Measurements from ENCODE around the gene TMEM11. TPM values are rescaled to one million over a fixed set of nuclear protein-coding genes. Genes with fewer than 3 reads are reported as not detected.

Gene TMEM11
- total and polyA plus RNA-seq, 2 of the 8 experiments (the other 6 are each of a cell fraction or from before 2014, with no cell fraction given): 33.3 to 90.4 TPM

- POLR2A ChIA-PET (ENCODE audit: partially characterized antibody): no interaction called here
- no peak overlapping the region for H2AK5ac ChIP-seq (ENCODE audit: low read depth, low read length)
- no peaks in the 10 kb centered on the region for H3K9me3 ChIP-seq (ENCODE audit: insufficient read depth in 2 of 2, low read depth in 1 of 2, low read length in 1 of 2)
- no peak overlapping the region for H3K9ac ChIP-seq (replicated peaks in 1 of 4; ENCODE audit: extremely low read depth in 1 of 4, low read depth in 3 of 4, low read length in 3 of 4)
- H2BK12ac ChIP-seq (ENCODE audit: low read depth, low read length): no peak overlapping the region
- no peak overlapping the region for H4K5ac ChIP-seq (ENCODE audit: insufficient read length, low read depth, low read length)
- H3K14ac ChIP-seq (ENCODE audit: insufficient read length): no peak overlapping the region
- no peak overlapping the region for H2BK5ac ChIP-seq (ENCODE audit: low read depth, low read length)
- no peak overlapping the region for H3K23ac ChIP-seq (ENCODE audit: insufficient read length)
- H3K27ac ChIP-seq (ENCODE audit: low read depth, low read length): no peak overlapping the region
- CTCF ChIA-PET (ENCODE audit: partially characterized antibody): interaction anchor here (1.0 to 1.2 kb wide), 2 partner anchors 17 to 114 kb away, joined by 3 to 4 read pairs; no protein-coding TSS in a partner anchor
- peaks cover 3 to 18% (median 13%) of the 10 kb centered on the region in 4 experiments for H3K4me1 ChIP-seq (replicated peaks in 1 of 4; ENCODE audit: control insufficient read depth in 3 of 4, insufficient read depth in 4 of 4, low read length in 3 of 4)
- H2BK20ac ChIP-seq (ENCODE audit: low read length): no peak overlapping the region
- H3K4me2 ChIP-seq (ENCODE audit: insufficient read depth in 1 of 2, low read depth in 2 of 2, low read length in 2 of 2): no peak overlapping the region
- H4K20me1 ChIP-seq (replicated peaks in 1 of 2; ENCODE audit: control insufficient read depth in 1 of 2, insufficient read depth in 2 of 2, low read length in 2 of 2): peaks cover 0 to 4% of the 10 kb centered on the region in 2 experiments
- WGBS, 2 experiments (ENCODE audit: extremely low coverage in 1 of 2, insufficient coverage in 1 of 2, insufficient read length in 1 of 2, insufficient replicate concordance in 2 of 2, low coverage in 1 of 2, low lambda C conversion rate in 2 of 2, missing lambda C conversion rate in 1 of 2): 89% methylated on average over 26 of the region's 26 CpGs; no CpG with 5 or more reads in 1 of the 2 experiments
- H3K27me3 ChIP-seq (replicated peaks in 1 of 4; ENCODE audit: control insufficient read depth in 3 of 4, extremely low read depth in 1 of 4, insufficient read depth in 3 of 4, low read length in 3 of 4): no peaks in the 10 kb centered on the region
- H3K79me1 ChIP-seq (ENCODE audit: low read depth, low read length): peaks cover 5% of the 10 kb centered on the region
- H3K18ac ChIP-seq (ENCODE audit: extremely low read depth, low read length): no peak overlapping the region
- H3K4ac ChIP-seq (replicated peaks; ENCODE audit: insufficient read length, low read depth, low read length): no peak overlapping the region
- no peaks in the 10 kb centered on the region for H3K36me3 ChIP-seq (ENCODE audit: control insufficient read depth in 2 of 4, insufficient read depth in 4 of 4, low read length in 3 of 4)
- no peaks in the 10 kb centered on the region; the same call in 1 of the 2 replicates for H3K23me2 ChIP-seq (ENCODE audit: low read depth, low read length)
- FAIRE-seq (no peak), DNase-seq (ENCODE audit: low read depth in 1 of 2, low spot score in 2 of 2) (no peak)
- H2BK120ac ChIP-seq (replicated peaks; ENCODE audit: low read depth, low read length): no peak overlapping the region
- H3K56ac ChIP-seq (replicated peaks; ENCODE audit: insufficient read length, low read depth, low read length): no peak overlapping the region
- no peak overlapping the region for H4K91ac ChIP-seq (replicated peaks; ENCODE audit: insufficient read length, low read length)
- no peak overlapping the region for H2AFZ ChIP-seq (ENCODE audit: low read length)
- no peak overlapping the region for H2BK15ac ChIP-seq (ENCODE audit: low read length)
- H4K8ac ChIP-seq (ENCODE audit: extremely low read depth, insufficient read depth, low read length): no peak overlapping the region
- no peaks in the 10 kb centered on the region for H3K79me2 ChIP-seq (ENCODE audit: control insufficient read depth in 1 of 2, insufficient read depth in 2 of 2, low read length in 2 of 2)
- no peak overlapping the region for H3K4me3 ChIP-seq (ENCODE audit: extremely low read depth in 1 of 4, insufficient read depth in 2 of 4, low read depth in 3 of 4, low read length in 4 of 4)
- TF ChIP-seq CTCF (IDR thresholded peaks at IDR 0.05; ENCODE audit: control extremely low read depth in 1 of 3, insufficient read depth in 1 of 3, low read depth in 1 of 3, low read length in 3 of 3) (no peak), TAF7 (optimal IDR thresholded peaks at IDR 0.05; ENCODE audit: borderline replicate concordance, low read depth, low read length) (no peak), MAX (IDR thresholded peaks at IDR 0.05) (no peak), SUZ12 (IDR thresholded peaks at IDR 0.05; ENCODE audit: low read length) (no peak), SP1 (IDR thresholded peaks at IDR 0.05; ENCODE audit: low read depth, low read length) (no peak), FOSL1 (IDR thresholded peaks at IDR 0.05; ENCODE audit: insufficient read depth, low read depth, low read length) (no peak), BACH1 (IDR thresholded peaks at IDR 0.05; ENCODE audit: low read length) (no peak), RBBP5 (IDR thresholded peaks at IDR 0.05; ENCODE audit: borderline replicate concordance, low read depth, low read length) (no peak), SP4 (IDR thresholded peaks at IDR 0.05; ENCODE audit: low read length) (no peak), EGR1 (IDR thresholded peaks at IDR 0.05; ENCODE audit: borderline replicate concordance, low read depth, low read length) (no peak), SIX5 (IDR thresholded peaks at IDR 0.05; ENCODE audit: low read depth, low read length) (no peak)
Observed at GRCh38 chr17:21242780-21243515, 29.0 kb upstream of the TMEM11 start.

Measured in H1 (cell line).